T-helper 1 cell treated with Interleukin-12 subunit alpha and Interleukin-12 subunit beta and Interleukin-4 antibody, amounts not matched to agents 30 μg/mL and 1 μg/mL, for 36 hours (primary cell): Measurements from ENCODE around the gene PKP3.

ENCODE experiments used
- H3K27ac Mint-ChIP-seq: one replicate; pipeline ENCODE4 v1.8.0; 2021; ENCODE audit warnings: mild to moderate bottlenecking, mixed read lengths
- H3K27me3 Mint-ChIP-seq: one replicate; pipeline ENCODE4 v1.8.0; 2021; ENCODE audit warnings: low read depth, mixed read lengths
- H3K36me3 Mint-ChIP-seq: one replicate; pipeline ENCODE4 v1.8.0; 2021; ENCODE audit warnings: low read depth, mixed read lengths
- H3K4me1 Mint-ChIP-seq: one replicate; pipeline ENCODE4 v1.8.0; 2021; ENCODE audit warnings: low read depth, mixed read lengths
- H3K4me3 Mint-ChIP-seq: one replicate; pipeline ENCODE4 v1.8.0; 2021; ENCODE audit warnings: mild to moderate bottlenecking, moderate library complexity, mixed read lengths
- H3K9me3 Mint-ChIP-seq: one replicate; pipeline ENCODE4 v1.8.0; 2021; ENCODE audit warnings: mixed read lengths

PKP3 gene

GRCh38 chr11:441418-442274 is 47.6 kb downstream of the PKP3 start, which contains the start of gene ANO9:
TSS of gene ANO9 (minus strand) at chr11:442011. CDS start at chr11:441926, 85 bp downstream.
- Mint-ChIP-seq H3K27ac (no peak within 1 kb of the TSS), H3K36me3 (peaks cover 2% of the 10 kb centered on the region), H3K4me1 (peaks cover 19% of the 10 kb centered on the region), H3K4me3 (peak within 1 kb of the TSS; percentile 81), H3K27me3 (no peaks in the 10 kb centered on the region), H3K9me3 (no peaks in the 10 kb centered on the region)

GRCh38 chr11:442611-443081 is 48.6 kb downstream of the PKP3 start:
- Mint-ChIP-seq H3K4me3 (no peak overlapping the region), H3K36me3 (peaks cover 2% of the 10 kb centered on the region), H3K27me3 (no peaks in the 10 kb centered on the region), H3K4me1 (peaks cover 14% of the 10 kb centered on the region), H3K27ac (no peak overlapping the region), H3K9me3 (no peaks in the 10 kb centered on the region)

GRCh38 chr11:443542-444199 is 49.7 kb downstream of the PKP3 start:
- Mint-ChIP-seq H3K27me3 (no peaks in the 10 kb centered on the region), H3K36me3 (peaks cover 2% of the 10 kb centered on the region), H3K4me3 (no peak overlapping the region), H3K27ac (no peak overlapping the region), H3K4me1 (peaks cover 13% of the 10 kb centered on the region), H3K9me3 (no peaks in the 10 kb centered on the region)

- no peak overlapping the region for H3K27ac Mint-ChIP-seq
- H3K27me3 Mint-ChIP-seq, result no peaks in the 10 kb centered on the region
- H3K4me3 Mint-ChIP-seq, result no peak overlapping the region
- H3K4me1 Mint-ChIP-seq, result peaks cover 12% of the 10 kb centered on the region
- no peaks in the 10 kb centered on the region for H3K9me3 Mint-ChIP-seq
- H3K36me3 Mint-ChIP-seq, result peaks cover 2% of the 10 kb centered on the region
Measured at GRCh38 chr11:444396-445144, 50.6 kb downstream of the PKP3 start.

- Mint-ChIP-seq H3K27ac (peak overlapping the region; percentile 57), H3K36me3 (no peaks in the 10 kb centered on the region), H3K4me1 (peaks cover 9% of the 10 kb centered on the region), H3K4me3 (no peak overlapping the region), H3K9me3 (no peaks in the 10 kb centered on the region), H3K27me3 (no peaks in the 10 kb centered on the region)
Measured at GRCh38 chr11:445765-446588, 52.0 kb downstream of the PKP3 start.

- H3K27me3 Mint-ChIP-seq, result no peaks in the 10 kb centered on the region
- H3K27ac Mint-ChIP-seq, result peak overlapping the region; percentile 49
- H3K4me3 Mint-ChIP-seq, result no peak overlapping the region
- no peaks in the 10 kb centered on the region for H3K9me3 Mint-ChIP-seq
- H3K4me1 Mint-ChIP-seq, result peaks cover 12% of the 10 kb centered on the region
- peaks cover 4% of the 10 kb centered on the region for H3K36me3 Mint-ChIP-seq
Measured at GRCh38 chr11:446891-447290, 52.9 kb downstream of the PKP3 start.

GRCh38 chr11:447923-448731 is 54.1 kb downstream of the PKP3 start:
- H3K4me1 Mint-ChIP-seq, result peaks cover 12% of the 10 kb centered on the region
- peaks cover 4% of the 10 kb centered on the region for H3K36me3 Mint-ChIP-seq
- H3K4me3 Mint-ChIP-seq, result peak overlapping the region; percentile 91
- H3K27ac Mint-ChIP-seq, result peak overlapping the region; percentile 97
- no peaks in the 10 kb centered on the region for H3K27me3 Mint-ChIP-seq
- no peaks in the 10 kb centered on the region for H3K9me3 Mint-ChIP-seq

- Mint-ChIP-seq H3K36me3 (peaks cover 11% of the 10 kb centered on the region), H3K27ac (peak within 1 kb of the TSS; percentile 88), H3K27me3 (no peaks in the 10 kb centered on the region), H3K4me1 (peaks cover 14% of the 10 kb centered on the region), H3K4me3 (peak within 1 kb of the TSS; percentile 92), H3K9me3 (no peaks in the 10 kb centered on the region)
Measured at GRCh38 chr11:449889-450808, 56.1 kb downstream of the PKP3 start, which contains the start of gene PTDSS2. TSS of gene PTDSS2 (plus strand) at chr11:450279. CDS start at chr11:450456, 177 bp downstream.

GRCh38 chr11:450809-451451 is 56.9 kb downstream of the PKP3 start:
- no peaks in the 10 kb centered on the region for H3K9me3 Mint-ChIP-seq
- H3K27ac Mint-ChIP-seq, result peak overlapping the region; percentile 86

GRCh38 chr11:451738-452137 is 57.7 kb downstream of the PKP3 start:
- Mint-ChIP-seq H3K4me3 (no peak overlapping the region), H3K9me3 (no peaks in the 10 kb centered on the region), H3K27me3 (no peaks in the 10 kb centered on the region), H3K4me1 (peaks cover 18% of the 10 kb centered on the region), H3K36me3 (peaks cover 11% of the 10 kb centered on the region), H3K27ac (peak overlapping the region; percentile 86)

More at GRCh38 chr11:450809-451451, 56.9 kb downstream of the PKP3 start:
- Mint-ChIP-seq H3K4me1 (peaks cover 14% of the 10 kb centered on the region), H3K4me3 (peak overlapping the region; percentile 92), H3K36me3 (peaks cover 11% of the 10 kb centered on the region), H3K27me3 (no peaks in the 10 kb centered on the region)

- H3K27ac Mint-ChIP-seq, result no peak overlapping the region
- H3K27me3 Mint-ChIP-seq, result no peaks in the 10 kb centered on the region
- no peaks in the 10 kb centered on the region for H3K9me3 Mint-ChIP-seq
- H3K4me1 Mint-ChIP-seq, result peaks cover 23% of the 10 kb centered on the region
- no peak overlapping the region for H3K4me3 Mint-ChIP-seq
- H3K36me3 Mint-ChIP-seq, result peaks cover 11% of the 10 kb centered on the region
Measured at GRCh38 chr11:452203-452744, 58.3 kb downstream of the PKP3 start.
